ENCODE data around the gene UBE2D1.

UBE2D1 gene

GRCh38 chr10:58341947-58342346, 7.1 kb downstream of the UBE2D1 start:
- DNase-seq, result no peak

GRCh38 chr10:58347967-58348366, 13.2 kb downstream of the UBE2D1 start:
- no peak for DNase-seq

- no peak for DNase-seq
These were observed 13.8 kb downstream of the UBE2D1 start for GRCh38 chr10:58348571-58349033.

- no peak for DNase-seq
These were observed 15.2 kb downstream of the UBE2D1 start for GRCh38 chr10:58350023-58350422.

GRCh38 chr10:58350619-58351323, 16.0 kb downstream of the UBE2D1 start:
- DNase-seq, result no peak

- no peak for DNase-seq
These were observed 17.1 kb downstream of the UBE2D1 start for GRCh38 chr10:58351616-58352578.

- DNase-seq, result no peak
These were observed 18.3 kb downstream of the UBE2D1 start for GRCh38 chr10:58352956-58353610.

- no peak for DNase-seq
These were observed 21.9 kb downstream of the UBE2D1 start for GRCh38 chr10:58356756-58357155.

- no peak for DNase-seq
These were observed 23.6 kb downstream of the UBE2D1 start for GRCh38 chr10:58358314-58358933.

- DNase-seq, result no peak
These were observed 24.1 kb downstream of the UBE2D1 start for GRCh38 chr10:58358947-58359346.

- DNase-seq, result no peak
These were observed 24.7 kb downstream of the UBE2D1 start for GRCh38 chr10:58359541-58359940.

- no peak for DNase-seq
These were observed 25.7 kb downstream of the UBE2D1 start for GRCh38 chr10:58360412-58361004.

- DNase-seq, result no peak
These were observed 26.5 kb downstream of the UBE2D1 start for GRCh38 chr10:58361353-58361752.

GRCh38 chr10:58362027-58362789, 27.4 kb downstream of the UBE2D1 start:
- no peak for DNase-seq

- DNase-seq, result no peak
These were observed 32.3 kb downstream of the UBE2D1 start for GRCh38 chr10:58367069-58367468.

GRCh38 chr10:58371473-58371872, 36.7 kb downstream of the UBE2D1 start:
- no peak for DNase-seq

- DNase-seq, result no peak
These were observed 38.0 kb downstream of the UBE2D1 start for GRCh38 chr10:58372607-58373441.

GRCh38 chr10:58373442-58373827, 38.6 kb downstream of the UBE2D1 start:
- no peak for DNase-seq

GRCh38 chr10:58382489-58382995, 47.7 kb downstream of the UBE2D1 start:
- DNase-seq, result no peak

GRCh38 chr10:58384095-58384494, 49.3 kb downstream of the UBE2D1 start:
- no peak for DNase-seq

Data from stimulated activated CD4-positive, alpha-beta T cell treated with anti-CD3 and anti-CD28 coated beads, Interleukin-12 subunit alpha, Interleukin-12 subunit beta, amount 100 ng/mL, for 4 hours (primary cell).